B cell (primary cell): ENCODE data around the gene MAPRE3. TPM values are rescaled to one million over a fixed set of nuclear protein-coding genes. Genes with fewer than 3 reads are reported as not detected.

Source experiments
- ATAC-seq: fragments of 200-7000 bp; cut with Tn5 transposase; one replicate; pipeline ENCODE4 v1.10.0; 2021; ENCODE audit warnings: low read depth, mild to moderate bottlenecking, moderate number of reproducible peaks, moderate library complexity
- CTCF ChIA-PET: fragments of 350-600 bp; sonication (Branson Sonifier 250); formaldehyde crosslinking; loops from one replicate; lab custom pipeline; 2021; ENCODE audit warnings: antibody characterized with exemption, inconsistent platforms; lab: Charles Lee
- POLR2A ChIA-PET: fragments of 350-600 bp; sonication (Branson Sonifier 250); formaldehyde crosslinking; loops from one replicate; lab custom pipeline; 2021; ENCODE audit warnings: antibody characterized with exemption; lab: Charles Lee
- DNase-seq: peaks from one replicate; pipeline ENCODE4 v3.0.0; 2013
- H2AFZ ChIP-seq: 2 replicates; pipeline ENCODE4 v1.6.1; 2012; ENCODE audit warnings: mild to moderate bottlenecking, low read depth, low read length; ENCODE audit not compliant: insufficient read depth, poor library complexity, severe bottlenecking
- H3K27ac ChIP-seq, 2 donors: 1 replicate in 1 of 2; 2 replicates in 1 of 2; pipeline ENCODE4 v1.5.1; 2012 to 2013; ENCODE audit warnings: low read length in 2 of 2, mild to moderate bottlenecking in 2 of 2, moderate library complexity in 1 of 2
- H3K27me3 ChIP-seq, 4 experiments: fragments of 200-600 bp in 1 of 4; sonication (generic) in 1 of 4; replicated peaks in 1 of 4; 1 replicate in 2 of 4; 2 replicates in 2 of 4; pipeline versions ENCODE4 v1.6.1 to v1.7.0; 2013 to 2016; ENCODE audit warnings: low read length in 3 of 4, mild to moderate bottlenecking in 2 of 4, mixed read lengths in 1 of 4, moderate library complexity in 1 of 4; ENCODE audit not compliant: insufficient read depth in 4 of 4, control insufficient read depth in 3 of 4; ENCODE audit errors: control extremely low read depth in 1 of 4
- H3K36me3 ChIP-seq, 2 experiments: replicated peaks in 1 of 2; 1 replicate in 1 of 2; 2 replicates in 1 of 2; pipeline versions ENCODE4 v1.6.1 to v1.7.1; 2013; ENCODE audit warnings: low read length in 1 of 2; ENCODE audit not compliant: insufficient read depth in 2 of 2, control insufficient read depth in 1 of 2; ENCODE audit errors: control extremely low read depth in 1 of 2, extremely low read depth in 1 of 2
- H3K4me1 ChIP-seq, 2 donors: fragments of 200-600 bp in 1 of 2; sonication (generic) in 1 of 2; 1 replicate in 1 of 2; 2 replicates in 1 of 2; pipeline versions ENCODE4 v1.5.1 to v1.6.1; 2013 to 2017; ENCODE audit warnings: low read length in 2 of 2; ENCODE audit not compliant: control insufficient read depth in 2 of 2, insufficient read depth in 2 of 2
- H3K4me2 ChIP-seq: replicated peaks from 2 replicates; pipeline ENCODE3; 2012; ENCODE audit warnings: mild to moderate bottlenecking, low read depth, low read length; ENCODE audit not compliant: poor library complexity, severe bottlenecking
- H3K4me3 ChIP-seq, 5 experiments: fragments of 200-600 bp in 1 of 5; sonication (generic) in 1 of 5; 1 replicate in 3 of 5; 2 replicates in 2 of 5; pipeline versions ENCODE4 v1.5.1 to v1.7.0; 2011 to 2016; ENCODE audit warnings: low read length in 4 of 5, mild to moderate bottlenecking in 4 of 5, low read depth in 2 of 5, control low read depth in 1 of 5, moderate library complexity in 1 of 5; ENCODE audit not compliant: insufficient read depth in 1 of 5; ENCODE audit errors: control extremely low read depth in 1 of 5, extremely low read depth in 1 of 5
- H3K79me2 ChIP-seq: fragments of 200-600 bp; sonication (generic); one replicate; pipeline ENCODE4 v1.6.0; 2016; ENCODE audit warnings: low read length; ENCODE audit not compliant: control insufficient read depth, insufficient read depth
- H3K9ac ChIP-seq: fragments of 200-600 bp; sonication (generic); 2 replicates; pipeline ENCODE4 v1.6.1; 2017; ENCODE audit warnings: mild to moderate bottlenecking, low read length, moderate library complexity
- H3K9me3 ChIP-seq, 3 donors: one replicate each; pipeline versions ENCODE4 v1.6.1 to v1.7.1; 2013; ENCODE audit warnings: low read length in 2 of 3; ENCODE audit not compliant: control insufficient read depth in 2 of 3, insufficient read depth in 1 of 3; ENCODE audit errors: control extremely low read depth in 1 of 3
- H4K20me1 ChIP-seq: 2 replicates; pipeline ENCODE4 v1.6.0; 2012; ENCODE audit warnings: mild to moderate bottlenecking, low read length; ENCODE audit not compliant: insufficient read depth, control insufficient read depth, poor library complexity, severe bottlenecking
- H3K27ac Mint-ChIP-seq: one replicate; pipeline ENCODE4 v1.8.0; 2021; ENCODE audit warnings: mixed read lengths
- H3K27me3 Mint-ChIP-seq: one replicate; pipeline ENCODE4 v1.8.0; 2021; ENCODE audit warnings: mixed read lengths
- H3K4me1 Mint-ChIP-seq: one replicate; pipeline ENCODE4 v1.8.0; 2021; ENCODE audit warnings: mixed read lengths
- H3K4me3 Mint-ChIP-seq: one replicate; pipeline ENCODE4 v1.8.0; 2021; ENCODE audit warnings: mixed read lengths
- H3K9me3 Mint-ChIP-seq: one replicate; pipeline ENCODE4 v1.8.0; 2022; ENCODE audit warnings: mixed read lengths; ENCODE audit not compliant: insufficient read depth
- CTCF ChIP-seq: fragments of 200-600 bp; IDR thresholded peaks from one replicate; pipeline ENCODE4 v1.8.0; 2022; ENCODE audit warnings: antibody characterized with exemption, mild to moderate bottlenecking
- EZH2 ChIP-seq: IDR thresholded peaks from 2 replicates; pipeline ENCODE4 v1.6.1; 2012; ENCODE audit warnings: borderline replicate concordance, low read depth, mild to moderate bottlenecking, moderate library complexity, low read length; ENCODE audit not compliant: insufficient read depth, poor library complexity, severe bottlenecking
- WGBS: methylation state at CpG from one replicate; pipeline ENCODE4 v1.1.5; 2013; ENCODE audit warnings: missing lambda C conversion rate; ENCODE audit not compliant: insufficient coverage; 5-methylcytosine and 5-hydroxymethylcytosine counted together
- intact Hi-C: fragments of 100-400 bp; cut with micrococcal nuclease; formaldehyde crosslinking; loops from one replicate; pipeline ENCODE4 v1.10.0; 2022
- polyA plus RNA-seq: library from polyadenylated mRNA; depleted of rRNA; stranded (reverse); fragments of >200 nt; gene quantifications from 2 replicates; pipeline ENCODE4 v1.2.3, GENCODE V29; 2012
- total RNA-seq, 2 donors: library from RNA; stranded (reverse); fragments of 120-200 nt in 1 of 2; gene quantifications; 1 replicate in 1 of 2; 2 replicates in 1 of 2; pipeline versions ENCODE4 v1.2.3 to v1.2.4, GENCODE V29; 2013 to 2022

MAPRE3 gene
- total and polyA plus RNA-seq, 2 donors (not counting 1 experiment from before 2014, with no cell fraction given): 5.4 to 9.8 TPM

- intact Hi-C loops: no loop called here
- Histone ChIP-seq H3K27me3 (no peaks in the 10 kb centered on the region), H3K4me1 (no peaks in the 10 kb centered on the region), H3K4me2 (no peak overlapping the region), H3K36me3 (peaks cover 0 to 3% of the 10 kb centered on the region in 2 experiments), H3K9me3 (no peaks in the 10 kb centered on the region), H3K4me3 (no peak overlapping the region), H2AFZ (no peak overlapping the region), H3K27ac (no peak overlapping the region), H3K9ac (no peak overlapping the region), H4K20me1 (no peaks in the 10 kb centered on the region), H3K79me2 (peaks cover 9% of the 10 kb centered on the region)
- ATAC-seq: no peak
- TF ChIP-seq CTCF: no peak
- no peak for TF ChIP-seq EZH2
- H3K27ac Mint-ChIP-seq: no peak overlapping the region
- ChIA-PET POLR2A (no interaction called here), CTCF (interaction anchor here (1.1 to 2.4 kb wide), 2 partner anchors 64 to 65 kb away, joined by 3 to 11 read pairs; no protein-coding TSS in a partner anchor)
- 97% methylated on average over 15 of the region's 24 CpGs for WGBS
- H3K27me3 Mint-ChIP-seq: no peaks in the 10 kb centered on the region
- H3K4me3 Mint-ChIP-seq: no peak overlapping the region
- H3K4me1 Mint-ChIP-seq: peaks cover 1% of the 10 kb centered on the region
- no peaks in the 10 kb centered on the region for H3K9me3 Mint-ChIP-seq
- DNase-seq: no peak
Measured at GRCh38 chr2:27025861-27026851, 55.7 kb downstream of the MAPRE3 start.

GRCh38 chr2:27027211-27027651, 56.8 kb downstream of the MAPRE3 start:
- no peak overlapping the region for H3K4me3 Mint-ChIP-seq

More at GRCh38 chr2:27027211-27027651, 56.8 kb downstream of the MAPRE3 start:
- H3K4me2 ChIP-seq: no peak overlapping the region
- peaks cover 0 to 3% of the 10 kb centered on the region in 2 experiments for H3K36me3 ChIP-seq
- no peaks in the 10 kb centered on the region for H3K9me3 Mint-ChIP-seq
- no peaks in the 10 kb centered on the region for H3K27me3 ChIP-seq
- H3K4me1 ChIP-seq: peaks cover 3 to 5% of the 10 kb centered on the region in 2 donors
- no peak for DNase-seq
- peaks cover 7% of the 10 kb centered on the region for H3K4me1 Mint-ChIP-seq
- TF ChIP-seq CTCF (no peak), EZH2 (no peak)
- no peak overlapping the region for H3K27ac Mint-ChIP-seq
- POLR2A ChIA-PET: no interaction called here
- no peaks in the 10 kb centered on the region for H4K20me1 ChIP-seq
- no peak overlapping the region for H3K9ac ChIP-seq
- no peak overlapping the region for H3K4me3 ChIP-seq
- H3K9me3 ChIP-seq: no peaks in the 10 kb centered on the region
- H3K27ac ChIP-seq: no peak overlapping the region
- no peak overlapping the region for H2AFZ ChIP-seq
- 95% methylated on average over 9 of the region's 10 CpGs for WGBS
- CTCF ChIA-PET: interaction anchor here (1.1 kb wide), 1 partner anchor 66 kb away, joined by 3 read pairs; no protein-coding TSS in a partner anchor
- peaks cover 19% of the 10 kb centered on the region for H3K79me2 ChIP-seq
- H3K27me3 Mint-ChIP-seq: no peaks in the 10 kb centered on the region
- ATAC-seq: no peak
- intact Hi-C loops: no loop called here
